Activated CD8-positive, alpha-beta T cell treated with anti-CD3 and anti-CD28 coated beads for 36 hours (primary cell): ENCODE measurements around the gene HJV. TPM values are rescaled to one million over a fixed set of nuclear protein-coding genes. Genes with fewer than 3 reads are reported as not detected.
A peak's percentile ranks its signal among the peaks of the same experiment; 100 is the strongest.

ENCODE experiments used
- ATAC-seq: fragments of 200-7000 bp; cut with Tn5 transposase; one replicate; pipeline ENCODE4 v1.10.0; 2021; ENCODE audit warnings: mild to moderate bottlenecking, moderate library complexity
- CTCF ChIA-PET: fragments of 350-600 bp; sonication (Branson Sonifier 250); formaldehyde crosslinking; loops from one replicate; lab custom pipeline; 2021; ENCODE audit warnings: antibody characterized with exemption; lab: Charles Lee
- POLR2A ChIA-PET: fragments of 350-600 bp; sonication (Branson Sonifier 250); formaldehyde crosslinking; loops from one replicate; lab custom pipeline; 2021; ENCODE audit warnings: antibody characterized with exemption; lab: Charles Lee
- DNase-seq: peaks from one replicate; pipeline ENCODE4 v3.0.0-alpha.2; 2020
- H3K27ac Mint-ChIP-seq: one replicate; pipeline ENCODE4 v1.8.0; 2021; ENCODE audit warnings: mild to moderate bottlenecking, mixed read lengths
- H3K27me3 Mint-ChIP-seq: one replicate; pipeline ENCODE4 v1.8.0; 2021; ENCODE audit warnings: mixed read lengths
- H3K36me3 Mint-ChIP-seq: one replicate; pipeline ENCODE4 v1.8.0; 2021; ENCODE audit warnings: low read depth, mixed read lengths
- H3K4me1 Mint-ChIP-seq: one replicate; pipeline ENCODE4 v1.8.0; 2021; ENCODE audit warnings: low read depth, mixed read lengths
- H3K4me3 Mint-ChIP-seq: one replicate; pipeline ENCODE4 v1.8.0; 2021; ENCODE audit warnings: mild to moderate bottlenecking, moderate library complexity, mixed read lengths
- H3K9me3 Mint-ChIP-seq: one replicate; pipeline ENCODE4 v1.8.0; 2021; ENCODE audit warnings: mixed read lengths
- CTCF ChIP-seq: fragments of 200-600 bp; IDR thresholded peaks from one replicate; pipeline ENCODE4 v1.8.0; 2022; ENCODE audit warnings: antibody characterized with exemption, mild to moderate bottlenecking
- intact Hi-C: fragments of 100-400 bp; cut with micrococcal nuclease; formaldehyde crosslinking; loops from one replicate; pipeline ENCODE4 v1.10.0; 2022
- total RNA-seq, 2 experiments: library from RNA; stranded (reverse); gene quantifications; one replicate each; pipeline ENCODE4 v1.2.3, GENCODE V29; 2021

Gene HJV
- total RNA-seq, 2 experiments from 2014 or later: not detected

GRCh38 chr1:145985129-145985501, 36.4 kb downstream of the HJV start:
- DNase-seq: no peak
- Mint-ChIP-seq H3K27ac (peak overlapping the region; percentile 77), H3K27me3 (no peaks in the 10 kb centered on the region), H3K9me3 (peaks cover 4% of the 10 kb centered on the region), H3K36me3 (no peaks in the 10 kb centered on the region), H3K4me3 (peak overlapping the region; percentile 2), H3K4me1 (peaks cover 64% of the 10 kb centered on the region)
- ATAC-seq: no peak
- CTCF ChIA-PET: interaction anchor here (0.8 kb wide), 1 partner anchor 22 kb away, joined by 4 read pairs; no protein-coding TSS in a partner anchor
- intact Hi-C loops: no loop called here
- no peak for TF ChIP-seq CTCF
- POLR2A ChIA-PET: interaction anchor here (2.0 to 14.1 kb wide), 2 partner anchors 8 to 18 kb away, joined by 4 to 446 read pairs; partner anchors contain the start of gene TXNIP

GRCh38 chr1:145983960-145984830, 37.3 kb downstream of the HJV start:
- POLR2A ChIA-PET: interaction anchor here (0.6 to 14.1 kb wide), 5 partner anchors 9 to 138 kb away, joined by 3 to 446 read pairs (median 3); partner anchors contain the start of gene TXNIP
- H3K9me3 Mint-ChIP-seq: peaks cover 4% of the 10 kb centered on the region
- H3K27ac Mint-ChIP-seq: peak overlapping the region; percentile 77
- no peak overlapping the region for H3K4me3 Mint-ChIP-seq
- H3K4me1 Mint-ChIP-seq: peaks cover 64% of the 10 kb centered on the region
- CTCF ChIA-PET: interaction anchor here (0.5 to 1.2 kb wide), 3 partner anchors 9 to 141 kb away, joined by 3 read pairs; no protein-coding TSS in a partner anchor
- ATAC-seq (no peak), DNase-seq (peak; percentile 61)
- intact Hi-C loops: no loop called here
- H3K27me3 Mint-ChIP-seq: no peaks in the 10 kb centered on the region
- TF ChIP-seq CTCF: no peak
- no peaks in the 10 kb centered on the region for H3K36me3 Mint-ChIP-seq

- no peak overlapping the region for H3K27ac Mint-ChIP-seq
- no peak overlapping the region for H3K4me3 Mint-ChIP-seq
- peaks cover 2% of the 10 kb centered on the region for H3K9me3 Mint-ChIP-seq
- ChIA-PET CTCF (interaction anchor here (1.2 to 8.7 kb wide), 3 partner anchors 9 to 24 kb away, joined by 3 to 247 read pairs (median 147); partner anchors contain the start of gene TXNIP), POLR2A (interaction anchor here (0.6 to 14.1 kb wide), 6 partner anchors 10 to 69 kb away, joined by 3 to 446 read pairs (median 7); partner anchors contain the start of genes RBM8A and TXNIP)
- peaks cover 57% of the 10 kb centered on the region for H3K4me1 Mint-ChIP-seq
- intact Hi-C loops: no loop called here
- no peak for DNase-seq
- TF ChIP-seq CTCF: no peak
- no peak for ATAC-seq
- H3K27me3 Mint-ChIP-seq: no peaks in the 10 kb centered on the region
- no peaks in the 10 kb centered on the region for H3K36me3 Mint-ChIP-seq
Observed at GRCh38 chr1:145983206-145983675, 38.3 kb downstream of the HJV start.

DNA sequence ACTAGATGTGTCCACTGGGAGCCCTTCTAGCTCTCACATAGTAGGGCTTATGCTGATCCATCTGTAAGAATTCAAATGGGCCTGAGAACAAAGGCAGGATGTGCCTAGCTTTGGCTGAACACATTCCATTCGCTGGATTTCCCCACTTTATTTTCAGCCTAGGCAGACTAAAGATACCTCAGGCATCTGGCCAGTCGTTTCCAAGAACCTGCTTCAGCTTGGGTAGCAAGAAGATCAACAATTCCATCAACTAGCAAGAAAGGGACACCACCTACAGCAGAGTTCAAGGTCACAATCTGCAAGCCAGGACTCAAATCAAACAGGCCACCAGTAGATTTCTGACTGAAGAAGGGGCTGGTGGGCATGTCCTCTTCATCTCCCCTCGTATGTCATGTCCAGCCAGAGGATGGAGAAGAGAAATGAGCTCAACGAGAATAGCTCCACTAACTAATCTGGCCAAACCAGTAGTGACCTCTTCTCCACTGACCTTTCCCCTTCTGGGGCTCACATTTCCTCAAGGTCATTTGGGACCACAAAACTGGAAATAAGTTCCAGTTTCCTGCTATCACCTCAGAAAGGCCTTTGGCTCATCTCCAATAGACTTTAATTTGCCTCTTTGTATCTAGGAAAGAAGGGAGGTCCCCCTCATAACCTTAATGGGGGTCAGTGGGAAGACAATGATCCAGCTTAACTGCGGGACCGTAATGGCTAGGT, 39.4 kb downstream of the HJV start:
- Mint-ChIP-seq H3K36me3 (no peaks in the 10 kb centered on the region), H3K4me3 (no peak overlapping the region), H3K27ac (no peak overlapping the region), H3K4me1 (peaks cover 49% of the 10 kb centered on the region), H3K9me3 (no peaks in the 10 kb centered on the region), H3K27me3 (no peaks in the 10 kb centered on the region)
- TF ChIP-seq CTCF: no peak
- intact Hi-C loops: no loop called here
- ATAC-seq (no peak), DNase-seq (no peak)
- ChIA-PET POLR2A (interaction anchor here (0.8 to 14.1 kb wide), 6 partner anchors 11 to 70 kb away, joined by 3 to 446 read pairs (median 7); partner anchors contain the start of genes ANKRD34A, POLR3GL, RBM8A and TXNIP), CTCF (interaction anchor here (1.2 to 8.7 kb wide), 5 partner anchors 10 to 136 kb away, joined by 4 to 247 read pairs (median 13); partner anchors contain the start of genes NUDT17 and TXNIP)
